HepG2 (cell line): ENCODE measurements around the gene RAPH1. TPM values are rescaled to one million over a fixed set of nuclear protein-coding genes. Genes with fewer than 3 reads are reported as not detected.

Source experiments
- ADNP ChIP-seq: sonication (generic); formaldehyde crosslinking; IDR thresholded peaks from 2 replicates; pipeline ENCODE4 v1.4.0; 2020; ENCODE audit warnings: missing genetic modification reagents
- ATF2 ChIP-seq: sonication (generic); formaldehyde crosslinking; IDR thresholded peaks from 2 replicates; pipeline ENCODE4 v1.4.0; 2020; ENCODE audit warnings: missing genetic modification reagents
- ATF3 ChIP-seq: sonication (generic); formaldehyde crosslinking; IDR thresholded peaks from 2 replicates; pipeline ENCODE4 v1.4.0; 2020; ENCODE audit warnings: missing genetic modification reagents
- ERF ChIP-seq: IDR thresholded peaks from 2 replicates; pipeline ENCODE4 v1.6.1; 2018; ENCODE audit warnings: missing biosample characterization, missing genetic modification reagents
- GTF2F1 ChIP-seq: fragments of 150-350 bp; IDR thresholded peaks from 2 replicates; pipeline ENCODE4 v1.6.1; 2014; ENCODE audit warnings: low read length
- HNRNPK ChIP-seq: fragments of 200-400 bp; formaldehyde crosslinking; IDR thresholded peaks from 2 replicates; pipeline ENCODE4 v1.6.1; 2018; ENCODE audit warnings: low read length, low read depth, moderate library complexity, mild to moderate bottlenecking; ENCODE audit not compliant: poor library complexity, severe bottlenecking
- MEF2D ChIP-seq: sonication (generic); formaldehyde crosslinking; IDR thresholded peaks from 2 replicates; pipeline ENCODE4 v1.5.1; 2020; ENCODE audit warnings: mild to moderate bottlenecking, missing genetic modification reagents
- MXD3 ChIP-seq: IDR thresholded peaks from 2 replicates; pipeline ENCODE4 v1.6.1; 2016; ENCODE audit warnings: mild to moderate bottlenecking, missing biosample characterization, missing genetic modification reagents
- NR2C2 ChIP-seq: sonication (generic); formaldehyde crosslinking; IDR thresholded peaks from 2 replicates; pipeline ENCODE4 v1.4.0; 2020; ENCODE audit warnings: missing genetic modification reagents, mild to moderate bottlenecking, moderate library complexity, borderline replicate concordance
- NR3C1 ChIP-seq: sonication (generic); formaldehyde crosslinking; IDR thresholded peaks from 2 replicates; pipeline ENCODE4 v1.4.0; 2020; ENCODE audit warnings: missing genetic modification reagents
- RAD21 ChIP-seq: fragments of 450-650 bp; formaldehyde crosslinking; IDR thresholded peaks from 2 replicates; pipeline ENCODE4 v1.5.0; 2020; ENCODE audit warnings: mild to moderate bottlenecking
- ZBTB49 ChIP-seq: sonication (generic); formaldehyde crosslinking; IDR thresholded peaks from 2 replicates; pipeline ENCODE4 v1.4.0; 2020; ENCODE audit warnings: missing genetic modification reagents, borderline replicate concordance
- ZNF253 ChIP-seq: sonication (generic); formaldehyde crosslinking; IDR thresholded peaks from 2 replicates; pipeline ENCODE4 v1.8.0; 2022; ENCODE audit warnings: mild to moderate bottlenecking, missing genetic modification reagents, borderline replicate concordance
- ZNF3 ChIP-seq: IDR thresholded peaks from 2 replicates; pipeline ENCODE4 v1.7.0; 2017; ENCODE audit warnings: inconsistent platforms
- ZNF614 ChIP-seq: IDR thresholded peaks from 2 replicates; pipeline ENCODE4 v1.6.1; 2018; ENCODE audit warnings: missing biosample characterization, missing genetic modification reagents, inconsistent platforms, borderline replicate concordance
- polyA plus RNA-seq, 8 experiments: library from polyadenylated mRNA; depleted of rRNA in 3 of 8; stranded (reverse) in 7 of 8; unstranded in 1 of 8; fragments of >200 nt; fragmentation: Illumina TruSeq in 4 of 8; extraction: Trizol in 4 of 8; gene quantifications; 2 replicates each; pipeline versions ENCODE4 v1.2.1 to v1.2.3, GENCODE V29; 2011 to 2016; ENCODE audit warnings: low read depth in 4 of 8, missing spikeins in 1 of 8, mixed read lengths in 1 of 8; ENCODE audit not compliant: insufficient read depth in 1 of 8
- total RNA-seq, 5 experiments: library from RNA; depleted of rRNA; stranded (reverse); fragments of >200 nt; fragmentation: Illumina TruSeq; extraction: Trizol; gene quantifications; 2 replicates each; pipeline ENCODE4 v1.2.3, GENCODE V29; 2016; ENCODE audit warnings: low read depth in 1 of 5
- TF ChIP-seq, protein P1 (sequence below): sonication (generic); formaldehyde crosslinking; conservative IDR thresholded peaks from 2 replicates; pipeline ENCODE4 v1.8.0; 2022; ENCODE audit warnings: mild to moderate bottlenecking, moderate library complexity, missing genetic modification reagents
- TF ChIP-seq, protein P2 (sequence below): sonication (generic); formaldehyde crosslinking; IDR thresholded peaks from 2 replicates; pipeline ENCODE4 v1.4.0; 2020; ENCODE audit warnings: missing genetic modification reagents
- TF ChIP-seq, protein P3 (sequence below): sonication (generic); formaldehyde crosslinking; IDR thresholded peaks from 2 replicates; pipeline ENCODE4 v1.4.0; 2020; ENCODE audit warnings: missing genetic modification reagents

The RAPH1 gene
- total and polyA plus RNA-seq, 2 of the 13 experiments (the other 11 are each of a cell fraction or from before 2014, with no cell fraction given) = 5.3 to 6.7 TPM

- TF ChIP-seq MEF2D (CRISPR knock-in tag) = no peak
- TF ChIP-seq ERF (CRISPR knock-in tag) = peak; percentile 47; the same call in 1 of the 2 replicates
- TF ChIP-seq NR2C2 = no peak; the same call in 1 of the 2 replicates
- TF ChIP-seq, protein P1, sequence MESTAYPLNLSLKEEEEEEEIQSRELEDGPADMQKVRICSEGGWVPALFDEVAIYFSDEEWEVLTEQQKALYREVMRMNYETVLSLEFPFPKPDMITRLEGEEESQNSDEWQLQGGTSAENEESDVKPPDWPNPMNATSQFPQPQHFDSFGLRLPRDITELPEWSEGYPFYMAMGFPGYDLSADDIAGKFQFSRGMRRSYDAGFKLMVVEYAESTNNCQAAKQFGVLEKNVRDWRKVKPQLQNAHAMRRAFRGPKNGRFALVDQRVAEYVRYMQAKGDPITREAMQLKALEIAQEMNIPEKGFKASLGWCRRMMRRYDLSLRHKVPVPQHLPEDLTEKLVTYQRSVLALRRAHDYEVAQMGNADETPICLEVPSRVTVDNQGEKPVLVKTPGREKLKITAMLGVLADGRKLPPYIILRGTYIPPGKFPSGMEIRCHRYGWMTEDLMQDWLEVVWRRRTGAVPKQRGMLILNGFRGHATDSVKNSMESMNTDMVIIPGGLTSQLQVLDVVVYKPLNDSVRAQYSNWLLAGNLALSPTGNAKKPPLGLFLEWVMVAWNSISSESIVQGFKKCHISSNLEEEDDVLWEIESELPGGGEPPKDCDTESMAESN (CRISPR knock-in tag) = no peak
- TF ChIP-seq HNRNPK = no peak
- TF ChIP-seq, protein P2, sequence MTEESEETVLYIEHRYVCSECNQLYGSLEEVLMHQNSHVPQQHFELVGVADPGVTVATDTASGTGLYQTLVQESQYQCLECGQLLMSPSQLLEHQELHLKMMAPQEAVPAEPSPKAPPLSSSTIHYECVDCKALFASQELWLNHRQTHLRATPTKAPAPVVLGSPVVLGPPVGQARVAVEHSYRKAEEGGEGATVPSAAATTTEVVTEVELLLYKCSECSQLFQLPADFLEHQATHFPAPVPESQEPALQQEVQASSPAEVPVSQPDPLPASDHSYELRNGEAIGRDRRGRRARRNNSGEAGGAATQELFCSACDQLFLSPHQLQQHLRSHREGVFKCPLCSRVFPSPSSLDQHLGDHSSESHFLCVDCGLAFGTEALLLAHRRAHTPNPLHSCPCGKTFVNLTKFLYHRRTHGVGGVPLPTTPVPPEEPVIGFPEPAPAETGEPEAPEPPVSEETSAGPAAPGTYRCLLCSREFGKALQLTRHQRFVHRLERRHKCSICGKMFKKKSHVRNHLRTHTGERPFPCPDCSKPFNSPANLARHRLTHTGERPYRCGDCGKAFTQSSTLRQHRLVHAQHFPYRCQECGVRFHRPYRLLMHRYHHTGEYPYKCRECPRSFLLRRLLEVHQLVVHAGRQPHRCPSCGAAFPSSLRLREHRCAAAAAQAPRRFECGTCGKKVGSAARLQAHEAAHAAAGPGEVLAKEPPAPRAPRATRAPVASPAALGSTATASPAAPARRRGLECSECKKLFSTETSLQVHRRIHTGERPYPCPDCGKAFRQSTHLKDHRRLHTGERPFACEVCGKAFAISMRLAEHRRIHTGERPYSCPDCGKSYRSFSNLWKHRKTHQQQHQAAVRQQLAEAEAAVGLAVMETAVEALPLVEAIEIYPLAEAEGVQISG (CRISPR knock-in tag) = no peak
- TF ChIP-seq ZNF614 = no peak
- TF ChIP-seq MXD3 (CRISPR knock-in tag) = no peak
- TF ChIP-seq RAD21 = no peak
- no peak for TF ChIP-seq ZBTB49 (CRISPR knock-in tag)
- TF ChIP-seq ADNP (CRISPR knock-in tag) = no peak
- TF ChIP-seq ATF3 (CRISPR knock-in tag) = no peak
- TF ChIP-seq, protein P3, sequence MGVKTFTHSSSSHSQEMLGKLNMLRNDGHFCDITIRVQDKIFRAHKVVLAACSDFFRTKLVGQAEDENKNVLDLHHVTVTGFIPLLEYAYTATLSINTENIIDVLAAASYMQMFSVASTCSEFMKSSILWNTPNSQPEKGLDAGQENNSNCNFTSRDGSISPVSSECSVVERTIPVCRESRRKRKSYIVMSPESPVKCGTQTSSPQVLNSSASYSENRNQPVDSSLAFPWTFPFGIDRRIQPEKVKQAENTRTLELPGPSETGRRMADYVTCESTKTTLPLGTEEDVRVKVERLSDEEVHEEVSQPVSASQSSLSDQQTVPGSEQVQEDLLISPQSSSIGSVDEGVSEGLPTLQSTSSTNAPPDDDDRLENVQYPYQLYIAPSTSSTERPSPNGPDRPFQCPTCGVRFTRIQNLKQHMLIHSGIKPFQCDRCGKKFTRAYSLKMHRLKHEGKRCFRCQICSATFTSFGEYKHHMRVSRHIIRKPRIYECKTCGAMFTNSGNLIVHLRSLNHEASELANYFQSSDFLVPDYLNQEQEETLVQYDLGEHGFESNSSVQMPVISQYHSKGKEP (CRISPR knock-in tag) = no peak
- TF ChIP-seq GTF2F1 = no peak
- TF ChIP-seq ZNF253 (CRISPR knock-in tag) = no peak
- no peak for TF ChIP-seq NR3C1 (CRISPR knock-in tag)
- no peak for TF ChIP-seq ZNF3 (CRISPR knock-in tag)
- TF ChIP-seq ATF2 (CRISPR knock-in tag) = no peak
Observed at GRCh38 chr2:203535784-203536585, 884 bp upstream of the RAPH1 start (continued).
